Neural cell (in vitro differentiated cells): ENCODE results near the gene SMPX. TPM values are rescaled to one million over a fixed set of nuclear protein-coding genes. Genes with fewer than 3 reads are reported as not detected.

Experiments
- H2AFZ ChIP-seq: fragments of 200-600, 300-800 bp; sonication (generic), shearing (Covaris generic); 2 replicates; pipeline ENCODE4 v1.6.0; 2014; ENCODE audit warnings: low read depth, mild to moderate bottlenecking, antibody characterized with exemption, low read length, moderate library complexity
- H3F3A ChIP-seq: fragments of 200-600 bp; shearing (Covaris generic); 2 replicates; pipeline ENCODE4 v1.6.1; 2016; ENCODE audit warnings: mild to moderate bottlenecking, moderate library complexity, mixed read lengths, antibody characterized with exemption, low read length; ENCODE audit not compliant: insufficient read depth, poor library complexity, severe bottlenecking
- H3K27ac ChIP-seq: fragments of 200-600, 300-800 bp; sonication (generic), shearing (Covaris generic); 2 replicates; pipeline ENCODE4 v1.5.1; 2014; ENCODE audit warnings: mild to moderate bottlenecking, low read length, moderate library complexity
- H3K27me3 ChIP-seq: fragments of 300-800, 200-600 bp; sonication (generic), shearing (Covaris generic); 2 replicates; pipeline ENCODE4 v1.6.0; 2014; ENCODE audit warnings: mild to moderate bottlenecking, low read depth, low read length, moderate library complexity; ENCODE audit not compliant: insufficient read depth
- H3K36me3 ChIP-seq: fragments of 300-800, 200-600 bp; sonication (generic), shearing (Covaris generic); 2 replicates; pipeline ENCODE4 v1.5.1; 2014; ENCODE audit warnings: mild to moderate bottlenecking, antibody characterized with exemption, low read length, moderate library complexity; ENCODE audit not compliant: insufficient read depth
- H3K4me2 ChIP-seq: fragments of 300-800, 200-600 bp; sonication (generic), shearing (Covaris generic); 2 replicates; pipeline ENCODE4 v1.6.0; 2014; ENCODE audit warnings: mild to moderate bottlenecking, low read length
- H3K4me3 ChIP-seq: fragments of 300-800, 200-600 bp; sonication (generic), shearing (Covaris generic); 2 replicates; pipeline ENCODE4 v1.5.1; 2014; ENCODE audit warnings: mild to moderate bottlenecking, low read length, moderate library complexity
- H3K79me2 ChIP-seq: fragments of 200-600 bp; shearing (Covaris generic); replicated peaks from 2 replicates; pipeline ENCODE4 v1.6.0; 2014; ENCODE audit warnings: mild to moderate bottlenecking, low read length, moderate library complexity; ENCODE audit not compliant: insufficient read depth
- H3K9ac ChIP-seq: fragments of 300-800, 200-600 bp; sonication (generic), shearing (Covaris generic); 2 replicates; pipeline ENCODE4 v1.6.1; 2016; ENCODE audit warnings: mild to moderate bottlenecking, low read length, mixed read lengths
- H3K9me2 ChIP-seq: fragments of 200-600 bp; shearing (Covaris generic); 2 replicates; pipeline ENCODE4 v1.6.1; 2016; ENCODE audit warnings: mild to moderate bottlenecking, low read length, mixed read lengths; ENCODE audit not compliant: insufficient read depth
- H3K9me3 ChIP-seq: fragments of 200-600, 300-800 bp; sonication (generic), shearing (Covaris generic); 2 replicates; pipeline ENCODE4 v1.6.1; 2016; ENCODE audit warnings: mild to moderate bottlenecking, mixed run types, low read length, moderate library complexity, mixed read lengths
- H4K20me1 ChIP-seq: fragments of 200-600 bp; shearing (Covaris generic); 2 replicates; pipeline ENCODE4 v1.6.1; 2016; ENCODE audit warnings: mild to moderate bottlenecking, mixed run types; ENCODE audit not compliant: insufficient read depth
- CTCF ChIP-seq: fragments of 450-650 bp; IDR thresholded peaks from 2 replicates; pipeline ENCODE4 v1.5.1; 2014; ENCODE audit warnings: antibody characterized with exemption, mild to moderate bottlenecking, moderate library complexity; ENCODE audit not compliant: poor library complexity, severe bottlenecking
- EP300 ChIP-seq: fragments of 450-650 bp; conservative IDR thresholded peaks from 2 replicates; pipeline ENCODE4 v1.6.1; 2014; ENCODE audit warnings: antibody characterized with exemption, mild to moderate bottlenecking, moderate library complexity; ENCODE audit not compliant: poor library complexity, severe bottlenecking
- EZH2 ChIP-seq: fragments of 200-600, 300-800 bp; shearing (Covaris generic), sonication (generic); IDR thresholded peaks from 2 replicates; pipeline ENCODE4 v1.6.1; 2014; ENCODE audit warnings: antibody characterized with exemption, low read length, borderline replicate concordance, mild to moderate bottlenecking; ENCODE audit not compliant: insufficient read depth, poor library complexity, severe bottlenecking
- MXI1 ChIP-seq: fragments of 450-650 bp; conservative IDR thresholded peaks from 2 replicates; pipeline ENCODE4 v1.6.1; 2014; ENCODE audit warnings: antibody characterized with exemption, mild to moderate bottlenecking; ENCODE audit not compliant: poor library complexity, severe bottlenecking
- POLR2AphosphoS5 ChIP-seq: IDR thresholded peaks from 2 replicates; pipeline ENCODE4 v1.6.1; 2012
- RAD21 ChIP-seq: fragments of 450-650 bp; conservative IDR thresholded peaks from 2 replicates; pipeline ENCODE4 v1.6.1; 2014; ENCODE audit warnings: antibody characterized with exemption, mild to moderate bottlenecking, moderate library complexity
- REST ChIP-seq: IDR thresholded peaks from 2 replicates; pipeline ENCODE4 v1.6.1; 2012; ENCODE audit warnings: borderline replicate concordance
- SMC3 ChIP-seq: fragments of 450-650 bp; conservative IDR thresholded peaks from 2 replicates; pipeline ENCODE4 v1.6.1; 2014; ENCODE audit warnings: antibody characterized with exemption, mild to moderate bottlenecking, moderate library complexity; ENCODE audit not compliant: poor library complexity
- TAF1 ChIP-seq: IDR thresholded peaks from 2 replicates; pipeline ENCODE4 v1.6.1; 2012; ENCODE audit warnings: low read depth
- polyA plus RNA-seq: library from polyadenylated mRNA; depleted of rRNA; stranded (reverse); fragments of >200 nt; gene quantifications from 2 replicates; pipeline ENCODE4 v1.2.3, GENCODE V29; 2014

The SMPX gene
- polyA plus RNA-seq, 1 donor from 2014 or later: 0.53 TPM

- no peak overlapping the region for H3K9ac ChIP-seq
- no peak overlapping the region for H3K27ac ChIP-seq
- H3K4me2 ChIP-seq: no peak overlapping the region
- H3K36me3 ChIP-seq: no peaks in the 10 kb centered on the region
- TF ChIP-seq RAD21 (no peak), POLR2AphosphoS5 (no peak), EP300 (no peak), CTCF (no peak), SMC3 (no peak), TAF1 (no peak), REST (no peak), EZH2 (no peak), MXI1 (no peak)
- H3K27me3 ChIP-seq: no peaks in the 10 kb centered on the region
- H4K20me1 ChIP-seq: no peaks in the 10 kb centered on the region
- H3K79me2 ChIP-seq: no peaks in the 10 kb centered on the region
- no peaks in the 10 kb centered on the region for H3F3A ChIP-seq
- no peaks in the 10 kb centered on the region for H3K9me3 ChIP-seq
- H3K9me2 ChIP-seq: no peaks in the 10 kb centered on the region
- H3K4me3 ChIP-seq: no peak overlapping the region
- no peak overlapping the region for H2AFZ ChIP-seq
These were observed 17.3 kb downstream of the SMPX start for GRCh38 chrX:21740329-21741274.

DNA sequence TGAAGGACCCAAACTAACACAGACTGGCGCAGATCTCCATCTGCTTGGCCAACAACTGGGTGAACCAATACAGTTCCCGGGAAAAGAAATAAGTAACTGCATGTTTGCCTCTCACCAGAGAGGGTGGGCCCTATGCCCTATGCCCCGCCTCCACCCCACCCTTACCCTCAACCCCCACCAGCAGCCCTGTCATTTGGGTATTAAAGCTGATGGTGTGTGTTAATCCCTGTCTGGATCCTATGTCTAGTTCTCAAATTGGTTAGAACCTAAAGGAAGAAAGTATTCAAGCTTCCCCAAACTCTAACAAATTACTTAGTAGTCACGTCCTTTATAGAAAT lies 19.0 kb downstream of the SMPX start:
- no peaks in the 10 kb centered on the region for H3K36me3 ChIP-seq
- H3K27me3 ChIP-seq: no peaks in the 10 kb centered on the region
- no peaks in the 10 kb centered on the region for H3K9me2 ChIP-seq
- H3K9ac ChIP-seq: no peak overlapping the region
- no peak overlapping the region for H3K4me3 ChIP-seq
- no peaks in the 10 kb centered on the region for H3K9me3 ChIP-seq
- H3K27ac ChIP-seq: no peak overlapping the region
- H4K20me1 ChIP-seq: no peaks in the 10 kb centered on the region
- H3K4me2 ChIP-seq: no peak overlapping the region
- no peak for TF ChIP-seq POLR2AphosphoS5
- no peak for TF ChIP-seq SMC3
- TF ChIP-seq TAF1: no peak
- TF ChIP-seq REST: no peak
- no peak for TF ChIP-seq RAD21
- TF ChIP-seq EP300: no peak
- TF ChIP-seq EZH2: no peak
- TF ChIP-seq MXI1: no peak
- TF ChIP-seq CTCF: no peak
- H3F3A ChIP-seq: no peaks in the 10 kb centered on the region
- H3K79me2 ChIP-seq: no peaks in the 10 kb centered on the region
- no peak overlapping the region for H2AFZ ChIP-seq
